NCI-H187 (cell line): Measurements from ENCODE around the gene GPR87.

Experiments used
- DNase-seq, 2 experiments: peaks; one replicate each; lab custom pipeline; 2025; lab: John Stamatoyannopoulos, UW

The GPR87 gene

GRCh38 chr3:151315846-151316245 lies 774 bp downstream of the GPR87 start:
- no peak for DNase-seq

- DNase-seq, result no peak
These were observed 1.5 kb downstream of the GPR87 start for GRCh38 chr3:151315136-151315535.

DNA sequence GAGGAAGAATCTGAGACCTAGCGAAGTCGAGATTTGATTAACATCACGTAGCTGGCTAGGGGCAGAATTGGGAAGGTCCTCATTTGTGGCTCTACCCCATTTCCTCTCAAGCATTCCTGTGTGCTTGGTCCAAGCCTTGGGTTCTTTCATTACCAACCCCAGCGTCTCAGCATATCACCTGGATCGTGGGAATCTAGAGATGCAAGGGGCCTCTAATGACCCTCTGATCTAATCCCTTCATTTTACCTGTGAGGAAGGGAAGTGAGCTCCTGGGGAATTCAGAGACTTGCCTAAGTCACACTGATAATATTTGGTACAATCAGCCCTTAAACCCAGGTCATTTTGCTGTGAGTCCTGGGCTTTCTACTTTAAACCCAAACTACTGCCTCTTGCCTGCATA lies 2.0 kb downstream of the GPR87 start:
- DNase-seq, result no peak

DNA sequence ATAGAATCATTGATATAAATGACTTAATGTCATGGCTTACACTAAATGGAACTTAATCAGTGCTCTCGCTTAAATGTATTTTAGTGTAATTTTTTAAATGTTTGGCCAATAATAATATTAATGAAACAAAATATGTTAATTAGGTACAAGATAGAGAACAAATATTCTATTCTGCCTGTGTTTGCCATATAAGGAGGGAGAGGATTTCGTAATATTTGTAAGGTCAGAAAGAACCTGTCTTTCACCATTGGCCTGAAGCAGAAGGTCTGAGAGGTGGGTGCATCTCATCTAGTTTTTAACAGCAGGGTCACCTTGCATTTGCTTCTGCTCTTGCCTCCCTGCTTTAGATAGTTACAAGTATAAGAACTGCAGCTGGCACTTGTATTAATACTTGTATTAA lies 2.5 kb downstream of the GPR87 start:
- no peak for DNase-seq

- DNase-seq, result no peak
These were observed 3.6 kb downstream of the GPR87 start for GRCh38 chr3:151312972-151313371.

DNA sequence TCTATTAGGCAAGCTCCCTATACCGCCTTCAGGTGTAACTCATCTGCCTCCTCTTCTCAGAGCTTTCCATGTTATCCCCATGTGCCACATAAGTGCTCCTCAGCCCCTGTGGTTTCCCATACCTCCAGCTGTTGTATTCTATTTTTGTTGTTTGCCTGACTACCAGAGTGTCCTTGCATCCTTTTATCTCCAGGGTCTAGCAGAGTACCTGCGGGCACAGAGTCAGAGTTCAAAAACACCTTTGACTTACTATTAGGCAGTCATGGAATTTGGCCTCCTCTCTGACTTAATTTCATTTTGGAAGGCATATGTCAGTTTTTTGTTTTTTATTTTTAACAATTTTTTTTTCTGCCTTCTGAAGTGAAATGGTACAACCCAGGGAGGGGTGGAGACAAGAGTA lies 7.1 kb downstream of the GPR87 start:
- DNase-seq, result no peak

GRCh38 chr3:151307583-151308488 lies 8.8 kb downstream of the GPR87 start:
- DNase-seq, result no peak

GRCh38 chr3:151307131-151307530 lies 9.5 kb downstream of the GPR87 start:
- no peak for DNase-seq

DNA sequence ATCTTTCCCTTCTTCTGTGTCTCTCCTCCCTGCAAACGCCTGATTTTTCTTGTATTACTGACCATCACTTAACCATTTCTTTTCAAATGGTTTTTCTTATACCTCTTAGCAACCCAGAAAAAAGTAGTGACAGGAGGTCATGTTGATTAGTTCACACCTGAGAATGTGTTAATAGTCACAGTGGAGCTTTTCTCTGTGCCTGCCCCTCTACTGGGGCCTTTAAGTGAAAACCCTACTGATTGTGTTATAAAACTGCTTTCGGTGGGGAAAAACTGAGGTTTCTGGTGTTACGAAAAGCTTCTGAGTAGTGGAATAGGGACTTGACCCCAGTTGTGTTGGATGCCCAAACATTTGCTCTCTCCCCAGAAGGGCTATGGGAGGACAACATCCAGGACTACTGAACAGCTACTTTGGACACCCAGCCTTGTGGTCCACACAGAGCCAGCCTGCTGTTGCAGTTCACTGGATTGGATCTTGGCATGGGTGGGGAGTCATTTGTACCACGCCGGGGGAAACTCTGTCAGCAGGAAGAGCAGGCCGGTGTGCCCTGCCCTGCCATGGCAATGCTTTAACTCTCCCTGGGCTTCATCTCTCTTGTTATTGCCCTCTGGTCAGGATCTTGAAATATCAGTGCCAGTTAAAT lies 10.3 kb downstream of the GPR87 start:
- no peak for DNase-seq

GRCh38 chr3:151305775-151306151 lies 10.9 kb downstream of the GPR87 start:
- DNase-seq, result no peak

GRCh38 chr3:151305060-151305774 lies 11.4 kb downstream of the GPR87 start:
- DNase-seq, result no peak

- no peak for DNase-seq
These were observed 12.9 kb downstream of the GPR87 start for GRCh38 chr3:151303751-151304150.

DNA sequence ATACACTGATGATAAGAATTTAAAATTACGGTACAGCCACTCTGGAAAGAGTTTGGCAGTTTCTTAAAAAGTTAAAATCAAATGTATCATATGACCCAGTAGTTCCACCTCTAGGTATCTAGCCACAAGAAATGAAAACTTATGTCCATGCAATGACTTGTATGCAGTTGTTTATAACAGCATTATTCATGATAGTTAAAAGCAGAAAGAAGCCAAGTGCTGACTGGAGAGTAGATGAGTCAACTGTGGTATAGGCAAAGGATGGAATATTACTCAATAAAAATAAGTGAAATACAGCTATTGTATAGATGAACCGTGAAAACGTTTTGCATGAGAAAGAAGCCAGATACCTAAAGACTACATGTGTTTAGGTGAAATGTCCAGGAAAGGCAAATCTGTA lies 14.8 kb downstream of the GPR87 start:
- DNase-seq, result no peak

DNA sequence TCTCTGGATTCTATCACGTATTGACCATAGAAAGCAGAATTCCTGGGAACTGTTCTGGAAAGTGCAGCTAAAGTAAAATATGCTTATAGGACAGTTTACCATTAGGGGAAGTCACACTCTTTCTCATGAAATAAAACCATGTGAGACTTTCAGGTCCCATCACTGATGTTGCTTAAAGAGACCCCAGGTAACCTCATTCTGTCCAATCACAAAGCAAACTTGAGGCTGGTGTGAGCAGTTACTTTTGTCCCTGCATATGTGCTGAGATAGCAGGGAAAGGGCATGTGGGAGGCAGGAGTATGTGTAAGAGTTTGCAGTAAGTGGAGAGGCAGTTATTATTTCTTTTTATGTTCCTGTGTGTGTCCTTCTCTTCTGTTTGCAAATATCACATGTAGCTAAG lies 16.1 kb downstream of the GPR87 start:
- no peak for DNase-seq

DNA sequence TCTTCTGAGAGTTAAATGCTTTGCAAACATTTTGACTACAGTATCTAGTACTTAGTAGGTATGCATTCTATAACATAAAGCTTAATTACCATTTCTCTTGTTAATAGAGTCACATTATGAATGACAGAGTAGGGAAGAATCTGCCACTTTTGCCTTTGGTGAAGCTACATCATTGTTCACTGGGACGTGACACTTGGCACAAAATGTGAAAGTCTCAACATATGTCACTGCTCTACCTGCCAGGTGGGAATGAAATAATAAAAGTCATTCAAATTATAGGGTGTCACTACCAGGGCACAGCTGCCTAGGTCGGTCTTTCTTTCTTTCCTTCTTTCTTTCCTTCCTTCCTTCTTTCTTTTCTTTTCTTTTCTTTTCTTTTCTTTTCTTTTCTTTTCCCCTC lies 17.6 kb downstream of the GPR87 start:
- no peak for DNase-seq

DNA sequence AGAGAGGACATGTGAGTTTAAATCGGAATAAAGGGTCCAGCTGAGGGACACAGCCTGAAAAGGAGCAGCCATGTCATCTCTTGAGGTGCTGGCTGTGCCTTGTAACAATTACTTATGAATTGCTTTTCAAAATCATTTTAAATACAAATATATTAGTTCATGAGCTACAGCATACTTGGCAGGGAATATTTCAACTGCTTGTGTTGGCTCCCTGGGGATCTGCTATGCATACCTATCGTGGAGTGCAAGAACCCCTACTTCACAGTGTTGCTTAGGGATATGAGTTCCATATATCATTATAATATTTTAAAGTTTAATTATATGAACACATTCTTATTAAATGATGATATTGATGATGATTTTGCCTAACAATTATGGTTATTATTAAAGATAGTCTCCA lies 19.2 kb downstream of the GPR87 start:
- DNase-seq, result no peak

DNA sequence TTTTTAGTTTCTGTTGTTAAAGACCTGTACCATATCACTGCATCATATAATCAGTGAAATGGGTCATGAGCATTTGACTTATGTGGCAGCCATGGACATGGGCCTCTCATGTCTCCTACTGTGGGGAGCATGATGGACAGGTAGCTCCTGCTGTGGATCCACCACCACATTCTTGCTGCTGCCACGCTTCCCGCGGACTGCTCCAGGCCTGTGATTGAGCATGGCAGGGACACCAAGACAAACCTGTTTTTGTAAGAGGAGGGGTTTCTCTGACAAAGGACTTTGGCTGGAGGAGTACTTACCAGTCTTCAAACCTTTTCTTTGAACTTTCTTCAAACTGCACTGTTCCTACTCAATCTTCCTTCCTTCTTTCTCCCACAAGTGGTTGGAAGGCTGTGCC lies 20.4 kb downstream of the GPR87 start:
- DNase-seq, result no peak

GRCh38 chr3:151293127-151293526 lies 23.5 kb downstream of the GPR87 start:
- no peak for DNase-seq

- no peak for DNase-seq
These were observed 25.9 kb downstream of the GPR87 start for GRCh38 chr3:151290673-151291072.

GRCh38 chr3:151289445-151289844 lies 27.2 kb downstream of the GPR87 start:
- DNase-seq, result no peak

DNA sequence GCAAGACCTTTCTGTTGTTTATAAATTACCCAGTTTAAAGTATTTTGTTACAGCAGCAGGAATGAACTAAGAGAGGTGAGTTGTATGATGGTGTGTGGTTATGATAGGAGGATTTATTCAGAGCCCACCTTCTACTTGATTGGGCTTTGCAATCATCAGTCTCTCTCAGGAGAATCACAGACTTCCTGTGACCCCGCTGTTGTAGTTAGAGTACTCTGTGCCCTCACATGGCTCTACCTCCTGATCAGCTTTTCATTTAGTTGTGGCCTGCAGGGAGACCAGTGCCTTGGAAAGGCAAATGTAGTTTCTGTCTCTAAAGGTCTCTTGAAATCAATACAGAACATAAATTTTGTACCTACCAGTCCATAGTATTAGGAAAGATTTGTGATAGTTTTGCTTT lies 30.7 kb downstream of the GPR87 start:
- DNase-seq, result no peak

GRCh38 chr3:151283907-151284461 lies 32.6 kb downstream of the GPR87 start:
- DNase-seq, result no peak

GRCh38 chr3:151283387-151283786 lies 33.2 kb downstream of the GPR87 start:
- DNase-seq, result no peak
